DOHH2 (cell line): ENCODE measurements around the gene MAN2C1.
"Not testable (repeated sequence)": the region's sequence is repeated elsewhere in the genome, so short reads cannot be mapped to it uniquely, and the experiment has no call there.

Experiments
- H3F3A ChIP-seq: fragments of 200-600 bp; sonication (generic), shearing (Covaris generic); 2 replicates; pipeline ENCODE4 v1.6.0; 2016; ENCODE audit warnings: antibody characterized with exemption, mild to moderate bottlenecking; ENCODE audit not compliant: control insufficient read depth, insufficient read depth
- H3K27ac ChIP-seq: fragments of 200-600 bp; sonication (generic); 2 replicates; pipeline ENCODE4 v1.5.1; 2014; ENCODE audit warnings: low read depth, mild to moderate bottlenecking, low read length, moderate library complexity
- H3K27me3 ChIP-seq: fragments of 200-600 bp; sonication (generic); 2 replicates; pipeline ENCODE4 v1.6.1; 2014; ENCODE audit warnings: mild to moderate bottlenecking, low read length, mixed read lengths; ENCODE audit not compliant: control insufficient read depth
- H3K36me3 ChIP-seq: fragments of 200-600 bp; sonication (generic); 2 replicates; pipeline ENCODE4 v1.6.1; 2014; ENCODE audit warnings: mild to moderate bottlenecking, low read length, moderate library complexity, mixed read lengths; ENCODE audit not compliant: control insufficient read depth
- H3K4me1 ChIP-seq: fragments of 200-600 bp; sonication (generic); 2 replicates; pipeline ENCODE4 v1.6.1; 2014; ENCODE audit warnings: mild to moderate bottlenecking, low read length, mixed read lengths; ENCODE audit not compliant: control insufficient read depth
- H3K4me2 ChIP-seq: fragments of 200-600 bp; sonication (generic); 2 replicates; pipeline ENCODE4 v1.6.0; 2014; ENCODE audit warnings: mild to moderate bottlenecking, low read length, moderate library complexity
- H3K4me3 ChIP-seq: fragments of 200-600 bp; sonication (generic); 2 replicates; pipeline ENCODE4 v1.5.1; 2014; ENCODE audit warnings: mild to moderate bottlenecking, low read length, mixed read lengths
- H3K79me2 ChIP-seq: fragments of 200-600 bp; sonication (generic); 2 replicates; pipeline ENCODE4 v1.6.1; 2014; ENCODE audit warnings: mild to moderate bottlenecking, low read length, mixed read lengths; ENCODE audit not compliant: control insufficient read depth
- H3K9me2 ChIP-seq: fragments of 200-600 bp; sonication (generic); replicated peaks from 2 replicates; pipeline ENCODE4 v1.6.1; 2014; ENCODE audit warnings: mild to moderate bottlenecking, low read length, mixed read lengths; ENCODE audit not compliant: control insufficient read depth
- H3K9me3 ChIP-seq: fragments of 200-600 bp; sonication (generic); 2 replicates; pipeline ENCODE4 v1.6.1; 2014; ENCODE audit warnings: antibody characterized with exemption, low read length, mixed read lengths; ENCODE audit not compliant: control insufficient read depth, insufficient read depth
- H4K20me1 ChIP-seq: fragments of 200-600 bp; sonication (generic); 2 replicates; pipeline ENCODE4 v1.6.0; 2014; ENCODE audit warnings: low read depth, mild to moderate bottlenecking, antibody characterized with exemption, low read length, moderate library complexity; ENCODE audit not compliant: control insufficient read depth, insufficient read depth
- CTCF ChIP-seq: fragments of 200-600 bp; sonication (generic); IDR thresholded peaks from one replicate; pipeline ENCODE4 v1.5.1; 2014; ENCODE audit warnings: antibody characterized with exemption, mild to moderate bottlenecking, low read depth, low read length; ENCODE audit not compliant: poor library complexity, severe bottlenecking
- EZH2phosphoT487 ChIP-seq: fragments of 200-600 bp; sonication (generic); IDR thresholded peaks from 2 replicates; pipeline ENCODE4 v1.6.1; 2017; ENCODE audit warnings: borderline replicate concordance, mild to moderate bottlenecking, antibody characterized with exemption, low read length, moderate library complexity, mixed read lengths

MAN2C1 gene

GRCh38 chr15:75389791-75390382, 21.5 kb upstream of the MAN2C1 start:
- Histone ChIP-seq H3K27ac (no peak overlapping the region), H3K4me1 (no peaks in the 10 kb centered on the region), H3K9me3 (no peaks in the 10 kb centered on the region), H3F3A (no peaks in the 10 kb centered on the region), H3K27me3 (no peaks in the 10 kb centered on the region), H3K9me2 (no peaks in the 10 kb centered on the region), H3K4me2 (no peak overlapping the region), H4K20me1 (no peaks in the 10 kb centered on the region), H3K79me2 (no peaks in the 10 kb centered on the region; the same call in 1 of the 2 replicates), H3K36me3 (peaks cover 100% of the 10 kb centered on the region), H3K4me3 (no peak overlapping the region)
- no peak for TF ChIP-seq EZH2phosphoT487
- no peak for TF ChIP-seq CTCF

- not testable (repeated sequence) for H3F3A ChIP-seq, H3K9me3 ChIP-seq, H3K27ac ChIP-seq, H3K4me3 ChIP-seq, H3K4me2 ChIP-seq, H4K20me1 ChIP-seq, H3K27me3 ChIP-seq, H3K9me2 ChIP-seq, H3K79me2 ChIP-seq
- H3K36me3 ChIP-seq, result peaks cover 96% of the 10 kb centered on the region
- H3K4me1 ChIP-seq, result peaks cover 12% of the 10 kb centered on the region
Observed at GRCh38 chr15:75383986-75384385, 15.6 kb upstream of the MAN2C1 start.

GRCh38 chr15:75380773-75381172, 12.4 kb upstream of the MAN2C1 start:
- Histone ChIP-seq H3K36me3 (peaks cover 93% of the 10 kb centered on the region), H3K4me1 (peaks cover 12% of the 10 kb centered on the region), H3K27ac (no peak overlapping the region)

More at GRCh38 chr15:75380773-75381172, 12.4 kb upstream of the MAN2C1 start:
- H3K27me3 ChIP-seq, result no peaks in the 10 kb centered on the region
- no peaks in the 10 kb centered on the region for H4K20me1 ChIP-seq
- H3F3A ChIP-seq, result no peaks in the 10 kb centered on the region; the same call in 1 of the 2 replicates
- no peaks in the 10 kb centered on the region for H3K9me3 ChIP-seq
- no peak overlapping the region for H3K4me3 ChIP-seq
- TF ChIP-seq EZH2phosphoT487 (no peak), CTCF (no peak)
- no peaks in the 10 kb centered on the region for H3K79me2 ChIP-seq
- H3K9me2 ChIP-seq, result no peaks in the 10 kb centered on the region
- no peak overlapping the region for H3K4me2 ChIP-seq
